IPS-11a (cell line): Measurements from ENCODE around the gene MPHOSPH8.
"Not testable (repeated sequence)": the region's sequence is repeated elsewhere in the genome, so short reads cannot be mapped to it uniquely, and the experiment has no call there.

Experiments used
- H3K4me3 ChIP-seq: one replicate; pipeline ENCODE4 v1.5.1; 2013; ENCODE audit warnings: low read depth, low read length, control low read depth

The MPHOSPH8 gene

GRCh38 chr13:19680751-19681150, 47.3 kb downstream of the MPHOSPH8 start:
- H3K4me3 ChIP-seq: no peak overlapping the region

GRCh38 chr13:19681517-19681916, 48.1 kb downstream of the MPHOSPH8 start:
- H3K4me3 ChIP-seq: no peak overlapping the region

- no peak overlapping the region for H3K4me3 ChIP-seq
Measured at GRCh38 chr13:19685034-19685433, 51.6 kb downstream of the MPHOSPH8 start.

- H3K4me3 ChIP-seq: no peak overlapping the region
Measured at GRCh38 chr13:19685437-19685836, 52.0 kb downstream of the MPHOSPH8 start.

GRCh38 chr13:19691447-19691846, 58.0 kb downstream of the MPHOSPH8 start:
- not testable (repeated sequence) for H3K4me3 ChIP-seq

GRCh38 chr13:19695428-19695827, 62.0 kb downstream of the MPHOSPH8 start:
- no peak overlapping the region for H3K4me3 ChIP-seq

GRCh38 chr13:19695829-19696228, 62.4 kb downstream of the MPHOSPH8 start:
- H3K4me3 ChIP-seq: no peak overlapping the region

- not testable (repeated sequence) for H3K4me3 ChIP-seq
Measured at GRCh38 chr13:19700963-19701362, 67.5 kb downstream of the MPHOSPH8 start.

- H3K4me3 ChIP-seq: not testable (repeated sequence)
Measured at GRCh38 chr13:19701619-19702018, 68.2 kb downstream of the MPHOSPH8 start.

- not testable (repeated sequence) for H3K4me3 ChIP-seq
Measured at GRCh38 chr13:19704256-19704655, 70.8 kb downstream of the MPHOSPH8 start.

- not testable (repeated sequence) for H3K4me3 ChIP-seq
Measured at GRCh38 chr13:19709039-19709438, 75.6 kb downstream of the MPHOSPH8 start.

GRCh38 chr13:19709782-19710181, 76.3 kb downstream of the MPHOSPH8 start:
- H3K4me3 ChIP-seq: not testable (repeated sequence)

- H3K4me3 ChIP-seq: no peak overlapping the region
Measured at GRCh38 chr13:19713186-19713965, 79.9 kb downstream of the MPHOSPH8 start.

GRCh38 chr13:19720039-19720438, 86.6 kb downstream of the MPHOSPH8 start:
- H3K4me3 ChIP-seq: no peak overlapping the region
